Heart left ventricle (tissue), 16 donors: ENCODE measurements around the gene BOC. TPM values are rescaled to one million over a fixed set of nuclear protein-coding genes. Genes with fewer than 3 reads are reported as not detected.
A peak's percentile ranks its signal among the peaks of the same experiment; 100 is the strongest.

ENCODE experiments used
- ATAC-seq, 4 donors: fragments of 200-7000 bp; cut with Tn5 transposase; one replicate each; pipeline ENCODE4 v1.9.1; 2020 to 2022; ENCODE audit warnings: moderate library complexity in 4 of 4, mild to moderate bottlenecking in 3 of 4, moderate number of reproducible peaks in 1 of 4
- DNase-seq, 5 donors: peaks; one replicate each; pipeline ENCODE4 v3.0.0-alpha.2; 2020
- H3K27ac ChIP-seq, 12 donors: fragments of 200-600 bp; sonication (generic) in 4 of 12; one replicate each; pipeline versions ENCODE4 v1.5.0 to v1.8.0; 2016 to 2022; ENCODE audit warnings: mild to moderate bottlenecking in 2 of 12
- H3K27me3 ChIP-seq, 9 donors: fragments of 200-600 bp; sonication (generic) in 2 of 9; one replicate each; pipeline versions ENCODE4 v1.5.1 to v1.8.0; 2016 to 2022; ENCODE audit warnings: mild to moderate bottlenecking in 3 of 9
- H3K36me3 ChIP-seq, 9 donors: fragments of 200-600 bp; sonication (generic) in 2 of 9; one replicate each; pipeline versions ENCODE4 v1.5.0 to v1.8.0; 2018 to 2022; ENCODE audit warnings: mild to moderate bottlenecking in 2 of 9
- H3K4me1 ChIP-seq, 12 donors: fragments of 200-600 bp; sonication (generic) in 4 of 12; one replicate each; pipeline versions ENCODE4 v1.5.0 to v1.8.0; 2016 to 2022; ENCODE audit warnings: mild to moderate bottlenecking in 3 of 12
- H3K4me3 ChIP-seq, 12 donors: fragments of 200-600 bp; sonication (generic) in 4 of 12; one replicate each; pipeline versions ENCODE4 v1.5.0 to v1.8.0; 2017 to 2022; ENCODE audit warnings: mild to moderate bottlenecking in 9 of 12, moderate library complexity in 4 of 12
- H3K9me3 ChIP-seq, 12 donors: fragments of 200-600 bp; sonication (generic) in 4 of 12; one replicate each; pipeline versions ENCODE4 v1.5.0 to v1.8.0; 2016 to 2022; ENCODE audit warnings: mild to moderate bottlenecking in 1 of 12
- CTCF ChIP-seq, 12 donors: fragments of 200-600 bp; sonication (generic) in 4 of 12; IDR thresholded peaks; one replicate each; pipeline versions ENCODE4 v1.5.0 to v1.8.0; 2018 to 2022; ENCODE audit warnings: antibody characterized with exemption in 12 of 12, mild to moderate bottlenecking in 5 of 12
- POLR2A ChIP-seq, 2 donors: fragments of 450-650 bp; IDR thresholded peaks; one replicate each; pipeline ENCODE4 v1.6.1; 2017; ENCODE audit warnings: antibody characterized with exemption in 2 of 2, mild to moderate bottlenecking in 2 of 2, moderate library complexity in 2 of 2
- WGBS, 4 donors: extraction: QIAGEN DNeasy Blood & Tissue Kit in 2 of 4; methylation state at CpG; one replicate each; pipeline versions ENCODE4 v1.1.5 to v1.1.7; 2013 to 2018; 5-methylcytosine and 5-hydroxymethylcytosine counted together
- intact Hi-C, 10 donors: fragments of 100-400 bp; cut with DNase I; formaldehyde crosslinking; loops; one replicate each; pipeline versions ENCODE4 v1.11.1 to v1.14.2; 2022
- polyA plus RNA-seq, 2 donors: library from polyadenylated mRNA; stranded (reverse); fragments of 200-250 nt; gene quantifications; one replicate each; pipeline ENCODE4 v1.2.3, GENCODE V29; 2013
- total RNA-seq, 9 donors: library from RNA; depleted of rRNA in 2 of 9; stranded (reverse); fragments of >200 nt in 2 of 9; fragmentation: NEBNext Ultra II Directional in 3 of 9; extraction: Animal tissue kit (Norgen Biotek cat#: 25700) in 3 of 9; gene quantifications; one replicate each; pipeline versions ENCODE4 v1.1.0 to v1.2.4, GENCODE V29; 2016 to 2023
- donor health status: ischemic (EF 13 %, LVEDD 7.1; RV severe dilation, severe dysfunction).
- donor health status: healthy with polysubstance abuse.
- donor health status: DM: no; HTN: yes; CAD: no.
- donor health status: DM: no; HTN: no; CAD: no.
- donor health status: ischemic (EF 25% LVEDD 6.9; RV normal size, moderate dysfunction).
- donor health status: ischemic (EF 25% LVEDD 5.7; RV mildly dilated, moderate dysfunction).
- donor health status: healthy.
- donor health status: DM: yes; HTN: yes; CAD: no.
- donor health status: ischemic (EF 35%, LVEDD 5.7; RV mildly dilated, moderate dysfunction).
- donor health status: nonischemic (EF 11% LVEDD 7.7; RV severe dilation, severe dysfunction).
- donor health status: DM: yes; HTN: yes; CAD: no.
- donor health status: PGD.
- donor health status: ischemic (EF 29% LVEDD 5.4; RV normal size, mild dysfunction).
- donor health status: nonischemic (EF 23%, LVEDD 6.1; RV moderate dilation, normal function).

Gene BOC
- total and polyA plus RNA-seq, 11 donors, result 1.9 to 12.2 (median 4.4) TPM

GRCh38 chr3:113253702-113254101, 42.3 kb downstream of the BOC start:
- Histone ChIP-seq H3K27ac (peak overlapping the region in 3 of 12 donors; percentile 29 to 59 (median 34)), H3K4me1 (peaks cover 0 to 34% (median 2%) of the 10 kb centered on the region in 12 donors), H3K36me3 (peaks cover 0 to 33% (median 5%) of the 10 kb centered on the region in 9 donors), H3K4me3 (no peak overlapping the region), H3K9me3 (no peaks in the 10 kb centered on the region), H3K27me3 (no peaks in the 10 kb centered on the region)
- TF ChIP-seq CTCF (IDR thresholded peaks at IDR 0.05), result no peak
- TF ChIP-seq POLR2A (IDR thresholded peaks at IDR 0.05), result no peak
- intact Hi-C loops, result no loop called here
- WGBS, 4 donors, result 87 to 93% (median 91%) methylated on average over 3 of the region's 3 CpGs
- no peak for ATAC-seq
- DNase-seq, result no peak

GRCh38 chr3:113254171-113254947, 43.0 kb downstream of the BOC start:
- DNase-seq (peak in 1 of 5 donors; percentile 44), ATAC-seq (peak; percentile 18 to 59 (median 29))
- intact Hi-C loops, result no loop called here
- Histone ChIP-seq H3K27ac (peak overlapping the region in 6 of 12 donors; percentile 29 to 59 (median 40)), H3K4me1 (peaks cover 0 to 35% (median 2%) of the 10 kb centered on the region in 12 donors), H3K9me3 (no peaks in the 10 kb centered on the region), H3K4me3 (no peak overlapping the region), H3K36me3 (peaks cover 0 to 33% (median 5%) of the 10 kb centered on the region in 9 donors), H3K27me3 (no peaks in the 10 kb centered on the region)
- TF ChIP-seq CTCF (IDR thresholded peaks at IDR 0.05) (no peak), POLR2A (IDR thresholded peaks at IDR 0.05) (no peak)
- 66 to 75% (median 70%) methylated on average over 13 to 14 of the region's 14 CpGs for whole genome bisulfite sequencing, 4 donors

GRCh38 chr3:113255100-113255853, 43.9 kb downstream of the BOC start:
- TF ChIP-seq POLR2A (IDR thresholded peaks at IDR 0.05) (no peak), CTCF (IDR thresholded peaks at IDR 0.05) (no peak)
- peaks cover 0 to 39% (median 2%) of the 10 kb centered on the region in 12 donors for H3K4me1 ChIP-seq
- 84 to 90% (median 89%) methylated on average over 7 of the region's 7 CpGs for WGBS, 4 donors
- ATAC-seq, result peak in 2 of 4 donors; percentile 50 to 57
- DNase-seq, result no peak
- no peak overlapping the region for H3K4me3 ChIP-seq
- H3K36me3 ChIP-seq, result peaks cover 0 to 25% (median 5%) of the 10 kb centered on the region in 9 donors
- H3K27ac ChIP-seq, result peak overlapping the region in 4 of 12 donors; percentile 27 to 59 (median 42)
- no peaks in the 10 kb centered on the region for H3K27me3 ChIP-seq
- no peaks in the 10 kb centered on the region for H3K9me3 ChIP-seq
- intact Hi-C loops, result no loop called here
